GM12878 (cell line): ENCODE data around the gene ATP5F1D. TPM values are rescaled to one million over a fixed set of nuclear protein-coding genes. Genes with fewer than 3 reads are reported as not detected.
"Not testable (repeated sequence)": the region's sequence is repeated elsewhere in the genome, so short reads cannot be mapped to it uniquely, and the experiment has no call there.

Source experiments
- ATAC-seq: fragments of 200-7000 bp; cut with Tn5 transposase; 3 replicates; pipeline ENCODE4 v1.9.1; 2020; ENCODE audit warnings: mild to moderate bottlenecking, moderate library complexity
- BruUV-seq: library from RNA; stranded (reverse); fragments of 400-500 nt; replicated peaks from 2 replicates; lab custom pipeline; 2021; lab: Mats Ljungman, UMichigan
- CTCF ChIA-PET: fragments of 300-600 bp; sonication (Branson Sonifier 250); formaldehyde crosslinking; extraction: SDS; loops from one replicate; lab custom pipeline; 2021; ENCODE audit warnings: inconsistent platforms; lab: Yijun Ruan, JAX
- POLR2A ChIA-PET: fragments of 350-600 bp; formaldehyde crosslinking; extraction: SDS; loops from one replicate; lab custom pipeline; 2021; ENCODE audit warnings: inconsistent platforms; lab: Charles Lee
- RAD21 ChIA-PET: fragments of 300-600 bp; sonication (Branson Sonifier 250); formaldehyde crosslinking; loops from one replicate; lab custom pipeline; 2023; ENCODE audit warnings: antibody characterized with exemption; ENCODE audit not compliant: unreplicated experiment; lab: Charles Lee
- SMC1A ChIA-PET: fragments of 300-600 bp; sonication (Branson Sonifier 250); formaldehyde crosslinking; loops from one replicate; lab custom pipeline; 2023; ENCODE audit not compliant: unreplicated experiment, uncharacterized antibody; lab: Charles Lee
- DNase-seq: peaks from one replicate; pipeline ENCODE4 v3.0.0-alpha.2; 2011; ENCODE audit warnings: low read depth, low spot score
- FAIRE-seq: peaks from 3 replicates; lab custom pipeline; 2011; peaks lifted over from hg19 to GRCh38; lab: Jason Lieb, UNC
- H2AFZ ChIP-seq: 2 replicates; pipeline ENCODE4 v1.6.0; 2011; ENCODE audit warnings: low read depth, low read length, control low read depth; ENCODE audit not compliant: control insufficient read depth
- H3K27ac ChIP-seq: 2 replicates; pipeline ENCODE4 v1.5.1; 2011; ENCODE audit warnings: control low read depth; ENCODE audit not compliant: control insufficient read depth, insufficient read depth
- H3K27me3 ChIP-seq, 2 experiments: replicated peaks in 1 of 2; 2 replicates each; pipeline versions ENCODE4 v1.6.0 to v1.6.1; 2011; ENCODE audit warnings: low read length in 1 of 2; ENCODE audit not compliant: control insufficient read depth in 2 of 2, insufficient read depth in 2 of 2
- H3K36me3 ChIP-seq, 2 experiments: 2 replicates each; pipeline ENCODE4 v1.5.1; 2011; ENCODE audit warnings: low read length in 1 of 2; ENCODE audit not compliant: control insufficient read depth in 2 of 2, insufficient read depth in 2 of 2
- H3K4me1 ChIP-seq: 2 replicates; pipeline ENCODE4 v1.6.1; 2011; ENCODE audit warnings: mild to moderate bottlenecking, low read length, moderate library complexity, mixed read lengths; ENCODE audit not compliant: control insufficient read depth, insufficient read depth
- H3K4me2 ChIP-seq: 2 replicates; pipeline ENCODE4 v1.6.0; 2011; ENCODE audit warnings: control low read depth; ENCODE audit not compliant: control insufficient read depth, insufficient read depth
- H3K4me3 ChIP-seq: fragments of 200-600 bp; sonication (generic); 2 replicates; pipeline ENCODE4 v1.5.1; 2016
- H3K79me2 ChIP-seq: 2 replicates; pipeline ENCODE4 v1.6.0; 2011; ENCODE audit warnings: low read length; ENCODE audit not compliant: control insufficient read depth, insufficient read depth
- H3K9ac ChIP-seq: 2 replicates; pipeline ENCODE4 v1.8.0; 2011; ENCODE audit warnings: low read length, control low read depth, mixed read lengths; ENCODE audit not compliant: control insufficient read depth, insufficient read depth
- H3K9me3 ChIP-seq: replicated peaks from 3 replicates; pipeline ENCODE4 v1.5.1; 2011; ENCODE audit warnings: mild to moderate bottlenecking, low read length; ENCODE audit not compliant: control insufficient read depth, insufficient read depth
- H4K20me1 ChIP-seq: 2 replicates; pipeline ENCODE4 v1.6.0; 2011; ENCODE audit not compliant: control insufficient read depth, insufficient read depth
- MEF2B ChIP-seq: fragments of 450-650 bp; IDR thresholded peaks from 2 replicates; pipeline ENCODE4 v1.6.1; 2018; ENCODE audit warnings: mild to moderate bottlenecking, moderate library complexity; ENCODE audit not compliant: partially characterized antibody, poor library complexity, severe bottlenecking
- NFYA ChIP-seq: IDR thresholded peaks from 2 replicates; pipeline ENCODE4 v1.6.1; 2011; ENCODE audit warnings: low read depth, mild to moderate bottlenecking, low read length, improper control_type of control experiment, borderline replicate concordance
- POLR2A ChIP-seq: IDR thresholded peaks from 2 replicates; pipeline ENCODE4 v1.6.1; 2011; ENCODE audit warnings: low read depth, mild to moderate bottlenecking, low read length
- WGBS: methylation state at CpG from one replicate; pipeline ENCODE4 v1.1.6; 2016; ENCODE audit warnings: low lambda C conversion rate; ENCODE audit not compliant: insufficient replicate concordance, insufficient coverage; ENCODE audit errors: missing lambda C conversion rate; 5-methylcytosine and 5-hydroxymethylcytosine counted together
- in situ Hi-C: fragments of 300-500 bp; cut with MboI; formaldehyde crosslinking; loops from 9 replicates; pipeline ENCODE4 v1.14.3; 2018; ENCODE audit warnings: mixed read lengths
- intact Hi-C: fragments of 100-400 bp; cut with micrococcal nuclease; formaldehyde crosslinking; loops from one replicate; pipeline ENCODE4 v1.14.2; 2022; ENCODE audit not compliant: unreplicated experiment
- polyA plus RNA-seq, 11 experiments: library from polyadenylated mRNA; depleted of rRNA in 4 of 11; unstranded in 6 of 11; stranded (reverse) in 5 of 11; fragments of >200 nt; fragmentation: Nextera tagmentation in 4 of 11; fragmentation: Illumina TruSeq in 1 of 11; extraction: Ambion mirVana in 4 of 11; extraction: Trizol in 1 of 11; gene quantifications; 1 replicate in 1 of 11; 2 replicates in 10 of 11; pipeline versions ENCODE4 v1.2.1 to v1.2.3, GENCODE V29; 2011 to 2016; ENCODE audit warnings: inconsistent platforms in 2 of 11, missing spikeins in 2 of 11, low read depth in 1 of 11
- total RNA-seq, 4 experiments: library from RNA; depleted of rRNA in 3 of 4; stranded (reverse); fragments of >200 nt in 3 of 4; fragmentation: Illumina TruSeq in 1 of 4; extraction: Trizol in 1 of 4; gene quantifications; 2 replicates each; pipeline versions ENCODE4 v1.2.1 to v1.2.3, GENCODE V29; 2013 to 2021
- TF ChIP-seq, protein P1 (sequence below): fragments of 450-650 bp; formaldehyde crosslinking; IDR thresholded peaks from 2 replicates; pipeline ENCODE4 v1.4.0; 2020; ENCODE audit warnings: mild to moderate bottlenecking, moderate library complexity

Gene ATP5F1D
- total and polyA plus RNA-seq, 10 of the 15 experiments (the other 5 are each of a cell fraction or from before 2014, with no cell fraction given) = 7.2 to 357 (median 49.5) TPM

DNA sequence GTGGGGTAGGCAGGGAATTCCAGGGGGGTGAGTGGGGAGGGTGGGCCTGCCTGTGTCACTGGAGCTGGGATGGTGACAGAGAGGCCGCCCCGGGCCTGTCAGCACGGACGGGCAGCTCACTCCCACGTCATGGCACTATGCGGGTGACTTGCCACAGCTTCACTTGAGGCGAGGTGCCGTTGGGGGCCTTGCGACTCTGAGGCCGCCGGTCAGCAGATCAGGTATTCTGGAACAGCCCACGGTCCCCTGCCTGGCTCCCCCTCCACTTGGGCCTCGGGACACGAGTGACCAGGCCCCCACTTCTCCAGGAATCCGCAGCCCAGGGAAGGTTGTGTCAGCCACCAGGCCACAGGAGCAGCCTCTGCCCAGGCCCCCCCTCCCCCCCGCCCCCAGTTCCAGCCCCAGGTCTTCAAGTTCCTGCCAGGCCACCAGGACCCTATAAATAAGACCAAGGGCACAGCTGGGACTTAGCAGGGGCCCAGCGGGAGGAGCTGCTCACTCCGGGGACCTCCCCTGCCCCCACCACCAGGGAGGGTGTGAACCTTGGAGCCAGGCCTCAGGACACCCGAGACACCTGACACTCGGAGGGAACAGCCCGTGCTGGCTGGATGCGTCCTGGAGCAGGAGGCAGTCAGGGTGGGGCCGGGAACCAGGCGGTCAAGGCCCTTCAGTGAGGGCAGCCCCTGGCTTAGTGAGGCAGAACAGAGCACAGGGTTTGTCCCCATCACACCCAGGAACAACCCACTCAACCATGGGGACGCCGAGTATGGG lies 4.1 kb downstream of the ATP5F1D start:
- ChIA-PET POLR2A (interaction anchor here (2.5 to 7.7 kb wide), 2 partner anchors 14 to 20 kb away, joined by 12 to 184 read pairs; partner anchors contain the start of gene CIRBP), SMC1A (interaction anchor here (6.9 kb wide), 1 partner anchor 21 kb away, joined by 172 read pairs; the partner anchor contains the start of gene CIRBP), RAD21 (interaction anchor here (0.6 to 5.1 kb wide), 3 partner anchors 7 to 373 kb away, joined by 3 to 336 read pairs (median 15); partner anchors contain the start of gene CIRBP), CTCF (interaction anchor here (0.6 to 6.1 kb wide), 4 partner anchors 13 to 233 kb away, joined by 3 to 363 read pairs (median 13); partner anchors contain the start of gene CIRBP)
- Histone ChIP-seq H3K4me3 (no peak overlapping the region), H3K9me3 (no peaks in the 10 kb centered on the region), H3K4me1 (peaks cover 29% of the 10 kb centered on the region), H3K79me2 (peaks cover 28% of the 10 kb centered on the region), H4K20me1 (no peaks in the 10 kb centered on the region), H3K36me3 (no peaks in the 10 kb centered on the region; a peak in 2 of 4 replicates), H3K27ac (no peak overlapping the region), H3K27me3 (no peaks in the 10 kb centered on the region), H3K4me2 (no peak overlapping the region), H2AFZ (no peak overlapping the region), H3K9ac (no peak overlapping the region)
- intact Hi-C loops = loop anchor here (10.0 kb wide), 1 partner anchor 321 kb away; the partner anchor contains the start of gene ARID3A
- 71% methylated on average over 17 of the region's 26 CpGs for WGBS
- ATAC-seq (no peak), DNase-seq (no peak), FAIRE-seq (no peak)
- in situ Hi-C loops = no loop called here
- no TSS peak for BruUV-seq
- TF ChIP-seq NFYA (no peak), MEF2B (no peak), POLR2A (0 out of 2 replicates have a peak, but pooled peaks have one; percentile 29)
- TF ChIP-seq, protein P1, sequence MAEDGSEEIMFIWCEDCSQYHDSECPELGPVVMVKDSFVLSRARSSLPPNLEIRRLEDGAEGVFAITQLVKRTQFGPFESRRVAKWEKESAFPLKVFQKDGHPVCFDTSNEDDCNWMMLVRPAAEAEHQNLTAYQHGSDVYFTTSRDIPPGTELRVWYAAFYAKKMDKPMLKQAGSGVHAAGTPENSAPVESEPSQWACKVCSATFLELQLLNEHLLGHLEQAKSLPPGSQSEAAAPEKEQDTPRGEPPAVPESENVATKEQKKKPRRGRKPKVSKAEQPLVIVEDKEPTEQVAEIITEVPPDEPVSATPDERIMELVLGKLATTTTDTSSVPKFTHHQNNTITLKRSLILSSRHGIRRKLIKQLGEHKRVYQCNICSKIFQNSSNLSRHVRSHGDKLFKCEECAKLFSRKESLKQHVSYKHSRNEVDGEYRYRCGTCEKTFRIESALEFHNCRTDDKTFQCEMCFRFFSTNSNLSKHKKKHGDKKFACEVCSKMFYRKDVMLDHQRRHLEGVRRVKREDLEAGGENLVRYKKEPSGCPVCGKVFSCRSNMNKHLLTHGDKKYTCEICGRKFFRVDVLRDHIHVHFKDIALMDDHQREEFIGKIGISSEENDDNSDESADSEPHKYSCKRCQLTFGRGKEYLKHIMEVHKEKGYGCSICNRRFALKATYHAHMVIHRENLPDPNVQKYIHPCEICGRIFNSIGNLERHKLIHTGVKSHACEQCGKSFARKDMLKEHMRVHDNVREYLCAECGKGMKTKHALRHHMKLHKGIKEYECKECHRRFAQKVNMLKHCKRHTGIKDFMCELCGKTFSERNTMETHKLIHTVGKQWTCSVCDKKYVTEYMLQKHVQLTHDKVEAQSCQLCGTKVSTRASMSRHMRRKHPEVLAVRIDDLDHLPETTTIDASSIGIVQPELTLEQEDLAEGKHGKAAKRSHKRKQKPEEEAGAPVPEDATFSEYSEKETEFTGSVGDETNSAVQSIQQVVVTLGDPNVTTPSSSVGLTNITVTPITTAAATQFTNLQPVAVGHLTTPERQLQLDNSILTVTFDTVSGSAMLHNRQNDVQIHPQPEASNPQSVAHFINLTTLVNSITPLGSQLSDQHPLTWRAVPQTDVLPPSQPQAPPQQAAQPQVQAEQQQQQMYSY (CRISPR knock-in tag) = no peak

DNA sequence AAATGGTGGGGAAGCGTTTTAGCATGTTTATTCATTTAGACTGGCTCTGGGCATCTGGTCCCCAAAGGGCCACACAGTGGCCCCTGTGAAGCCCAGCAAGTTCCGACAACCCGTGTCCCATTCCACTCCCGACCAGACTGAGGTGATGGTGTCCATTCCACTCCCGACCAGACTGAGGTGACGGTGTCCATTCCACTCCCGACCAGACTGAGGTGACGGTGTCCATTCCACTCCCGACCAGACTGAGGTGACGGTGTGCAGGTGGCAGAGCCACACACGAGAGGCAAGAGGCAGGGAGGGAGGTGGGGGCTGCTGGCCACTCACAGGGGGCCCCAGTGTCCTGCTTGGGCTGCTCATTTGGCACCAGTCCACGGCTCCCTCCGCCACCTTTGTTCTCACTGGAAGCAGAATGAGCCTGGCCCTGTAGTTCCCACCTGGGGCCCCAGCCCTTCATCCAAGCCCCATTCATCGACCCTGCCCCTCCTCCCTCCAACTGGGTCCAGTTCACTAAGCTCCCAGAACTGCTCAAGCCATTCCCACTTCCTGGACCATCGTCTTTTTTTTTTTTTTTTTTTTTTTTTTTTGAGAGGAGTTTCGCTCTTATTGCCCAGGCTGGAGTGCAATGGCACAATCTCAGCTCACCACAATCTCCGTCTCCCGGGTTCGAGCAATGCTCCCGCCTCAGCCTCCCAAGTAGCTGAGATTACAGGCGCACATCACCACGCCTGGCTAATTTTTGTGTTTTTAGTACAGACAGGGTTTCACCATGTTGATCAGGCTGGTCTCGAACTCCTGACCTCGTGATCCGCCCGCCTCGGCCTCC lies 4.9 kb downstream of the ATP5F1D start:
- H4K20me1 ChIP-seq, in situ Hi-C loops, H3K9me3 ChIP-seq, H3K36me3 ChIP-seq, H3K4me2 ChIP-seq, DNase-seq, FAIRE-seq, H3K27ac ChIP-seq, H2AFZ ChIP-seq, H3K4me3 ChIP-seq, BruUV-seq, ATAC-seq, H3K9ac ChIP-seq, H3K27me3 ChIP-seq: not testable (repeated sequence)
- ChIA-PET CTCF (interaction anchor here (0.6 to 1.3 kb wide), 2 partner anchors 18 to 20 kb away, joined by 3 to 6 read pairs; no protein-coding TSS in a partner anchor), RAD21 (interaction anchor here (0.6 to 5.1 kb wide), 2 partner anchors 21 to 123 kb away, joined by 3 to 336 read pairs; partner anchors contain the start of gene CIRBP), POLR2A (interaction anchor here (7.7 kb wide), 1 partner anchor 19 kb away, joined by 184 read pairs; the partner anchor contains the start of gene CIRBP), SMC1A (interaction anchor here (6.9 kb wide), 1 partner anchor 20 kb away, joined by 172 read pairs; the partner anchor contains the start of gene CIRBP)
- peaks cover 36% of the 10 kb centered on the region for H3K79me2 ChIP-seq
- intact Hi-C loops = loop anchor here (10.0 kb wide), 1 partner anchor 322 kb away; the partner anchor contains the start of gene ARID3A
- peaks cover 22% of the 10 kb centered on the region for H3K4me1 ChIP-seq
- 84% methylated on average over 24 of the region's 27 CpGs for WGBS
